HepG2 (cell line): ENCODE results near the gene DENND4A. TPM values are rescaled to one million over a fixed set of nuclear protein-coding genes. Genes with fewer than 3 reads are reported as not detected.

Experiments
- AHR ChIP-seq: IDR thresholded peaks from 2 replicates; pipeline ENCODE4 v1.6.1; 2018; ENCODE audit warnings: missing genetic modification reagents, missing compliant biosample characterization
- CENPT ChIP-seq: sonication (generic); formaldehyde crosslinking; IDR thresholded peaks from 2 replicates; pipeline ENCODE4 v1.8.0; 2022; ENCODE audit warnings: low read depth, mild to moderate bottlenecking, moderate library complexity, missing genetic modification reagents
- ERF ChIP-seq: IDR thresholded peaks from 2 replicates; pipeline ENCODE4 v1.6.1; 2018; ENCODE audit warnings: missing biosample characterization, missing genetic modification reagents
- ETV6 ChIP-seq: sonication (generic); formaldehyde crosslinking; conservative IDR thresholded peaks from 2 replicates; pipeline ENCODE4 v1.4.0; 2020; ENCODE audit warnings: missing genetic modification reagents
- FOXK2 ChIP-seq: fragments of 450-650 bp; IDR thresholded peaks from 2 replicates; pipeline ENCODE4 v1.6.1; 2016
- FUBP1 ChIP-seq: sonication (generic); formaldehyde crosslinking; IDR thresholded peaks from 2 replicates; pipeline ENCODE4 v1.5.1; 2020; ENCODE audit warnings: missing genetic modification reagents, mild to moderate bottlenecking, borderline replicate concordance
- HOXA5 ChIP-seq: sonication (generic); formaldehyde crosslinking; IDR thresholded peaks from 2 replicates; pipeline ENCODE4 v1.4.0; 2020; ENCODE audit warnings: missing genetic modification reagents
- KLF15 ChIP-seq: sonication (generic); formaldehyde crosslinking; IDR thresholded peaks from 2 replicates; pipeline ENCODE4 v1.8.1; 2023; ENCODE audit warnings: borderline replicate concordance, mild to moderate bottlenecking, inconsistent platforms, missing genetic modification reagents, mixed read lengths
- MBNL3 ChIP-seq: fragments of 250-450 bp; sonication (Bioruptor Pico); conservative IDR thresholded peaks from 2 replicates; pipeline ENCODE4 v1.8.0; 2022; ENCODE audit warnings: mild to moderate bottlenecking, inconsistent platforms
- MXD3 ChIP-seq: IDR thresholded peaks from 2 replicates; pipeline ENCODE4 v1.6.1; 2016; ENCODE audit warnings: mild to moderate bottlenecking, missing biosample characterization, missing genetic modification reagents
- NFRKB ChIP-seq: fragments of 450-650 bp; IDR thresholded peaks from 2 replicates; pipeline ENCODE4 v1.6.1; 2017
- RFX3 ChIP-seq: IDR thresholded peaks from 2 replicates; pipeline ENCODE4 v1.6.1; 2016; ENCODE audit warnings: missing biosample characterization, missing genetic modification reagents
- SMAD3 ChIP-seq: sonication (generic); formaldehyde crosslinking; IDR thresholded peaks from 2 replicates; pipeline ENCODE4 v1.4.0; 2020; ENCODE audit warnings: missing genetic modification reagents
- SRSF4 ChIP-seq: fragments of 200-400 bp; formaldehyde crosslinking; IDR thresholded peaks from one replicate; pipeline ENCODE4 v1.6.1; 2018; ENCODE audit warnings: mild to moderate bottlenecking, low read depth, low read length, moderate library complexity; ENCODE audit not compliant: poor library complexity, severe bottlenecking
- TAF1 ChIP-seq: sonication (generic); formaldehyde crosslinking; IDR thresholded peaks from 2 replicates; pipeline ENCODE4 v1.4.0; 2020; ENCODE audit warnings: missing genetic modification reagents
- ZNF121 ChIP-seq: sonication (generic); formaldehyde crosslinking; IDR thresholded peaks from 2 replicates; pipeline ENCODE4 v1.5.0; 2020; ENCODE audit warnings: mild to moderate bottlenecking, missing genetic modification reagents
- ZNF44 ChIP-seq: sonication (generic); formaldehyde crosslinking; IDR thresholded peaks from 2 replicates; pipeline ENCODE4 v1.5.1; 2020; ENCODE audit warnings: mild to moderate bottlenecking, missing genetic modification reagents
- ZNF615 ChIP-seq: sonication (generic); formaldehyde crosslinking; IDR thresholded peaks from 2 replicates; pipeline ENCODE4 v1.5.0; 2020; ENCODE audit warnings: mild to moderate bottlenecking, missing genetic modification reagents, borderline replicate concordance
- polyA plus RNA-seq, 8 experiments: library from polyadenylated mRNA; depleted of rRNA in 3 of 8; stranded (reverse) in 7 of 8; unstranded in 1 of 8; fragments of >200 nt; fragmentation: Illumina TruSeq in 4 of 8; extraction: Trizol in 4 of 8; gene quantifications; 2 replicates each; pipeline versions ENCODE4 v1.2.1 to v1.2.3, GENCODE V29; 2011 to 2016; ENCODE audit warnings: low read depth in 4 of 8, missing spikeins in 1 of 8, mixed read lengths in 1 of 8; ENCODE audit not compliant: insufficient read depth in 1 of 8
- total RNA-seq, 5 experiments: library from RNA; depleted of rRNA; stranded (reverse); fragments of >200 nt; fragmentation: Illumina TruSeq; extraction: Trizol; gene quantifications; 2 replicates each; pipeline ENCODE4 v1.2.3, GENCODE V29; 2016; ENCODE audit warnings: low read depth in 1 of 5
- TF ChIP-seq, protein P1 (sequence below): sonication (generic); formaldehyde crosslinking; IDR thresholded peaks from 2 replicates; pipeline ENCODE4 v1.4.0; 2020; ENCODE audit warnings: mild to moderate bottlenecking, missing genetic modification reagents
- TF ChIP-seq, protein P2 (sequence below): sonication (generic); formaldehyde crosslinking; IDR thresholded peaks from 2 replicates; pipeline ENCODE4 v1.5.0; 2020; ENCODE audit warnings: mild to moderate bottlenecking, missing genetic modification reagents
- TF ChIP-seq, protein P3 (sequence below): sonication (generic); formaldehyde crosslinking; IDR thresholded peaks from 2 replicates; pipeline ENCODE4 v1.9.0; 2021; ENCODE audit warnings: missing genetic modification reagents, mild to moderate bottlenecking, borderline replicate concordance

The DENND4A gene
- total and polyA plus RNA-seq, 2 of the 13 experiments (the other 11 are each of a cell fraction or from before 2014, with no cell fraction given), result 13.2 to 18.6 TPM

DNA sequence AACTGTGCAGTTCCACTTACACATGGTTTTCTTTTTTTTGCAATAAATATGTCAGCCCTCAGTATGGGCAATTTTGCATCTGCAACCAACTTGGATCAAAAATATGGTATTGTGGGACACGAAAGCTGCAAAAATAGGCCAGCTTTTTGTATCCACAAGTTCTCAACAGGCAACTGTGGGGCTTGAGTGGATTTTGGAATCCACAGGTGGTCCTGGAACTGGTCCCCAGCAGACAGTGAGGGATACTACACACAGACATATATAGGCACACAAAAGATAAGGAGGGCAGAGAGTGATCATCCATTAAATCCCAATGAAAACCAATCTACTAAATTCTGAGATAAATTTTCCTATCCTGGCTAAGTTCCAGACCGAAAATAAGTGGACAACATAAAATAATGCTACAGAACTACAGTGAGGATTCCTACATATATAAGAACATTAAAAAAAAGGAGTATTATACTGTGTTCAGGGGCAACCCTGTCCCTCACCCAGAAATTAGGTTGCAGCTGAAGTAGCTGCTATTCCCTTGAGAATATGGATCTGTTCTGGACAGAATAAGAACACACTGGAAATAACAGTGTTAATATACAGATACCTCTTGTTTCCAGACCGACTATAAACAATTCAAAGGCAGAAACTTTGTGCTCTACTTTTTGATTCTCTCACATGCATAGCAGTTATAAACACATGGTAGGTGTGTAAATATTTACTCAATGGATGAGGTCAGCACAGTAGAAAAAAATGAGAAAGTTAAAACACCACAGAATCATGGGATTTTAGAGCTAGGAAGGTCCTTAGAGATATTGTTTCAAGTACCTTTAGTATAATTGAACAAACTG lies 25.4 kb downstream of the DENND4A start (continued):
- TF ChIP-seq TAF1 (CRISPR knock-in tag) (no peak), AHR (no peak), HOXA5 (CRISPR knock-in tag) (no peak), SMAD3 (CRISPR knock-in tag) (no peak), ZNF615 (CRISPR knock-in tag) (no peak), MBNL3 (CRISPR knock-in tag) (no peak), FOXK2 (no peak), FUBP1 (CRISPR knock-in tag) (no peak), NFRKB (no peak), ZNF121 (CRISPR knock-in tag) (no peak), CENPT (no peak), ETV6 (CRISPR knock-in tag) (no peak), SRSF4 (no peak), MXD3 (no peak), RFX3 (CRISPR knock-in tag) (no peak), KLF15 (no peak), ZNF44 (CRISPR knock-in tag) (no peak), ERF (no peak)
- TF ChIP-seq, protein P1, sequence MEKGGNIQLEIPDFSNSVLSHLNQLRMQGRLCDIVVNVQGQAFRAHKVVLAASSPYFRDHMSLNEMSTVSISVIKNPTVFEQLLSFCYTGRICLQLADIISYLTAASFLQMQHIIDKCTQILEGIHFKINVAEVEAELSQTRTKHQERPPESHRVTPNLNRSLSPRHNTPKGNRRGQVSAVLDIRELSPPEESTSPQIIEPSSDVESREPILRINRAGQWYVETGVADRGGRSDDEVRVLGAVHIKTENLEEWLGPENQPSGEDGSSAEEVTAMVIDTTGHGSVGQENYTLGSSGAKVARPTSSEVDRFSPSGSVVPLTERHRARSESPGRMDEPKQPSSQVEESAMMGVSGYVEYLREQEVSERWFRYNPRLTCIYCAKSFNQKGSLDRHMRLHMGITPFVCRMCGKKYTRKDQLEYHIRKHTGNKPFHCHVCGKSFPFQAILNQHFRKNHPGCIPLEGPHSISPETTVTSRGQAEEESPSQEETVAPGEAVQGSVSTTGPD, result no peak
- TF ChIP-seq, protein P2, sequence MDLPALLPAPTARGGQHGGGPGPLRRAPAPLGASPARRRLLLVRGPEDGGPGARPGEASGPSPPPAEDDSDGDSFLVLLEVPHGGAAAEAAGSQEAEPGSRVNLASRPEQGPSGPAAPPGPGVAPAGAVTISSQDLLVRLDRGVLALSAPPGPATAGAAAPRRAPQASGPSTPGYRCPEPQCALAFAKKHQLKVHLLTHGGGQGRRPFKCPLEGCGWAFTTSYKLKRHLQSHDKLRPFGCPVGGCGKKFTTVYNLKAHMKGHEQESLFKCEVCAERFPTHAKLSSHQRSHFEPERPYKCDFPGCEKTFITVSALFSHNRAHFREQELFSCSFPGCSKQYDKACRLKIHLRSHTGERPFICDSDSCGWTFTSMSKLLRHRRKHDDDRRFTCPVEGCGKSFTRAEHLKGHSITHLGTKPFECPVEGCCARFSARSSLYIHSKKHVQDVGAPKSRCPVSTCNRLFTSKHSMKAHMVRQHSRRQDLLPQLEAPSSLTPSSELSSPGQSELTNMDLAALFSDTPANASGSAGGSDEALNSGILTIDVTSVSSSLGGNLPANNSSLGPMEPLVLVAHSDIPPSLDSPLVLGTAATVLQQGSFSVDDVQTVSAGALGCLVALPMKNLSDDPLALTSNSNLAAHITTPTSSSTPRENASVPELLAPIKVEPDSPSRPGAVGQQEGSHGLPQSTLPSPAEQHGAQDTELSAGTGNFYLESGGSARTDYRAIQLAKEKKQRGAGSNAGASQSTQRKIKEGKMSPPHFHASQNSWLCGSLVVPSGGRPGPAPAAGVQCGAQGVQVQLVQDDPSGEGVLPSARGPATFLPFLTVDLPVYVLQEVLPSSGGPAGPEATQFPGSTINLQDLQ (CRISPR knock-in tag), result no peak
- TF ChIP-seq, protein P3, sequence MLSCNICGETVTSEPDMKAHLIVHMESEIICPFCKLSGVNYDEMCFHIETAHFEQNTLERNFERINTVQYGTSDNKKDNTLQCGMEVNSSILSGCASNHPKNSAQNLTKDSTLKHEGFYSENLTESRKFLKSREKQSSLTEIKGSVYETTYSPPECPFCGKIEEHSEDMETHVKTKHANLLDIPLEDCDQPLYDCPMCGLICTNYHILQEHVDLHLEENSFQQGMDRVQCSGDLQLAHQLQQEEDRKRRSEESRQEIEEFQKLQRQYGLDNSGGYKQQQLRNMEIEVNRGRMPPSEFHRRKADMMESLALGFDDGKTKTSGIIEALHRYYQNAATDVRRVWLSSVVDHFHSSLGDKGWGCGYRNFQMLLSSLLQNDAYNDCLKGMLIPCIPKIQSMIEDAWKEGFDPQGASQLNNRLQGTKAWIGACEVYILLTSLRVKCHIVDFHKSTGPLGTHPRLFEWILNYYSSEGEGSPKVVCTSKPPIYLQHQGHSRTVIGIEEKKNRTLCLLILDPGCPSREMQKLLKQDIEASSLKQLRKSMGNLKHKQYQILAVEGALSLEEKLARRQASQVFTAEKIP, result no peak
